Measurements from ENCODE around the gene NOX4.
"Not testable (repeated sequence)": the region's sequence is repeated elsewhere in the genome, so short reads cannot be mapped to it uniquely, and the experiment has no call there.

The NOX4 gene

DNA sequence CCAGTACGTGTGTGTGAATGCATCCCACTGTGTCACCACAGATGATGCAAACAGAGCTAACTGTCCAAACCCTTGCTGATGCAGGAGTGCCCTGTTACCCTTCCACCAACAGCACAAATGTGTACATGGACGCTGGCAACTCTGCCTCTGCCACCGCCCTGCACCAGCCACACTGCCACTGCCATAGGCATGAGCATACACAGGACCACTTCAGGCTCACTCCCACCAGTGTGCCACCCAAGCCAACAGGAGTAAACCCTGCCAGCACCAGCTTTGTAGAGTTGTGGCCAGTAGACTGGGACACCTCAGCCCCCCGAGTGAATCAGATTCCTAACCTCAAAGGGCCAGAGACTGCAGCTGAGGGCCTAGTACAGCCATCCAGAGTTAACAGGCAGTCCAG lies 34.0 kb downstream of the NOX4 start:
- DNase-seq: no peak

DNA sequence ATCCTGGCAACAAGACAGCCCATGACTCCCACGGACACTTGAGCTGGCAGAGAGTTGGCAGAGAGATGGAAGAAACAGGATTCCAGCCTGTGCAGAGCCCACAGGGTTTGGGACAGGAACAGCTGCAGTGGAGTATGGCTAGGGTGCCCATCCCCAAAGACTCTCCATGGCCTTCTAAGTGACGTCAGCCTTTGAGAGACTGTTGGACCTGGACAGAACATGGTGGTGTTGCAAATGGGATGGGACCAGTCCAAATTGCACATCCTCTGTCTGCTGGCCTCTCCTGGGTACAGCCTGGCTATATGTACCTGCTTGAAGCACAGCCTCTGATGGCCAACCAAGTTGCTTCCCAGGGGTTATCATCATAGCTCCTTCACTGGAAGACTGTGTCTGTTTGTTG lies 34.5 kb downstream of the NOX4 start:
- no peak for DNase-seq

DNA sequence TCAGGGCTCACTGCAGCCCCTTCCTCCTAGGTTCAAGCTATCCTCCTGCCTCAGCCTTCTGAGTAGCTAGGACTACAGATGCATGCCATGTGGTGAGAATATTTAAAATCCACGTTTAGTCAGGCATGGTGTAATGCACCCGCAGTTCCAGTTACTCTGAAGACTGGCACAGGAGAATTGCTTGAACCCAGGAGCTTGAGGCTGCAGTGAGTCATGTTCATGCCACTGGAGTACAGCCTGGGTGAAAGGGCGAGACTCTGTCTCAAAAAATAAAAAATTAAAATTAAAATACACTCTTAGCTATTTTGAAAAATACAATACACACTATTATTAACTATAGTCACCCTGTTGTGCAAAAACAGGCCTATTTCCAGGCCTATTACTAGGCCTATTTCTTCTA lies 38.4 kb downstream of the NOX4 start:
- no peak for DNase-seq

DNA sequence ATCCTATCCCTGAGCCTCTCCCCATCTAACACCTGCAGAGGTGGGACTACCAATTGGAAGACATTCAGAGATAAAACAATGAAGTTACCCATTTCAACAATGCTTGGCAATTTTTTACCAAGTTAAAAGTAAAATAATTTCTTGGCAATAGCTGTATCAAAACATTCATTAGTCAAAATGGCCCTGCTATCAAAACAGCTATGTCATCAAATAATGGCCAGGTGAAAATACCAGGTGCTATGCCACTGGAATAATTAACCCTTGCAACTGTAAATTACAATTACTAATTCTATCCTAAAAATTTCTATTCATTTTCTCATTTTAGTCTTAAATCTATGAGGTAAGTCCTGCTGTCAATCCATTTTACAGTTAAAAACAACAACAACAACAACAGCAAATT lies 43.3 kb downstream of the NOX4 start:
- no peak for DNase-seq

DNA sequence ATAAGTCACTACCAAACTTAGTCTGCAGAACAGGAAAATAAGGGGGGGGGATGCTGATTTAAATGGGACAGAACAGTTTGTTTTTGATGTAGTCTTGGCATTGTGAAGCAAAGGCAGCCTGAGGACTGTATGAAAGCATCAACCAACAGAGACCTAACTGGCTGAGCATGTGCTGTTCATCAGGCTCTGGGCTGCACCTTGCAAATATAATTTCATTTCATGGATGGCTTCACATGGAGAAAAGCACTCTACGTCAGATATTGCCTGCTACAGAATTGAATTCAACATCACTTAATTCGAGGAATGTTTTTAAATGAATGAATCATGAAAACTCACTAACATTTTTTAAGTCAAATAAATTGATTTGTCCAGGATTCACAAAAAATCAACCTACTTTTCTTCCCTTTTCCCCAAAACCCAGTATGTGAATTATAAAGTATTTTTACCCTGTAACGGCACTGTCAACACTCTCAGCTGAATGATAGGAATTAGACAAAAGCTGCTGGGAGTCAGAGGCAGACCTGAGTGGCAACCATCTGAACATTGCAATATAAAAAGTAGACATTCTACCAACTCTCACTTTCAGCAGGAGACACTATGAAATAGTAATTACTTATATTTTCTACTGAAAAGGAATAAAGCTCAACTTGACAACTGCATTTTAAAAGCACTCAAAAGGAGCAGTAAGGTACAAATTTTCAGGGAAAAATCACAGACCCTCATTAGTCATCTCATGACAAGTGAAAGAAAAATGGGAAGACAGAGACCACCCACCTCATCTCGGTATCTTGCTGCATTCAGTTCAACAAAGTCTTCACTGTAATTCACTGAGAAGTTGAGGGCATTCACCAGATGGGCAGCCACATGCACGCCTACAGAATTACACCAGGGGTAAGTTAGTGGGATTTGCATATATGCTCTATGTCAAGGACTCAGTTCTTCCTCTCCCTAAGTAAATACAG lies 47.5 kb downstream of the NOX4 start:
- DNase-seq: no peak

DNA sequence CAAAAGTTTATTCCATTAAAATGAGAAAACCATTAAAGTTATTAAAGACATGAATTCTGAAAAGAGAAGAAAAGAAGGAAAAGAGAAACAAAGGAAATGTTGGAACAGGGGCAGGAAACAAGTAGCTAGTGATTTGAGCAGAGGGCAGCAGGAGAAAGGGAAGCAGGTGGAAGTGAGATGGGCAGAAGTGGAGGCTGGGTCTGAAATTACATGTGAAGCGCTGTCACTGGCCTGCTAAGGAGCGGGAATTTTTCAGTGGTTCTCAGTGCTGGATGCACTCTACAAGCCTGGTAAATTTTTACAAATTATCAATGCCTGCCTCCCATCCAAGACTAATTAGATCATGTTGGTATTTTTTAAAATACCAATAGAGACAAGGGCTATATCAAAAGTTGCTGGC lies 48.4 kb downstream of the NOX4 start:
- no peak for DNase-seq

DNA sequence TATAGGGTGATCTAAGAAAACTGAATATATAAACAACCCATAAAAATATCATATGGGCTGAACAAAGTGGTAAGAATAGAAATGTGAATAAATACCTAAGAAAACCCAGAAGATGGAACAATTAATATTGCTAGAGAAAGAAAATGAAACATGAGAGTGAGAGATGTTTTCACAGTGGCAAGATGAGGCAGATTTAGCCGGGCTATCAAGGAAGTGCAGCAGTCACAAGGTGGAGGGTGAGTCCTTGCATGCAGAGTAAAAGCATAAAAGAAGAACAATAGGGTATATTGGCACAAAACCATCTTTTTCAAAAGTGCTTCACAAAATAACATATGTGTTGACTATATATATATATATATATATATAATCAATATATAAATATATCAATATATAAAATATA lies 49.6 kb downstream of the NOX4 start:
- no peak for DNase-seq

DNA sequence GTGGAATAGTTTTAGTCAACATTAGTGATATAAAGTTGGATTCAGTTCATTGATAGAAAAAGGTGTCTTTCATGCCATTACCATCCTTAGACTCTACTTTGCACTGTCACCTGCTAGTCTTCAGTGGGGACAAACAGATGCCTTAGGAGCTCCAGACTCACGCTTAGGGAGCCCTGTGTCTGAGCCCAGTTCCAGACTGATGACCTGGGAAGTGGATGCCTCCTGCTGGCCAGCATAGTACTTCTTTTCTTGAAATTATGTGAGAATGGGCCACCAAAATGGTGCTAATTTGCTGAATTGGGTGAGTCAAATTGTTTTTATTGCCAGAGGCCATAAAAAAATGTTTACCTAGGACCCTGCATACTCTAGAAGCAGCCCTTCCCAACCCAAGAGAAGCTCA lies 53.9 kb downstream of the NOX4 start:
- DNase-seq: no peak

DNA sequence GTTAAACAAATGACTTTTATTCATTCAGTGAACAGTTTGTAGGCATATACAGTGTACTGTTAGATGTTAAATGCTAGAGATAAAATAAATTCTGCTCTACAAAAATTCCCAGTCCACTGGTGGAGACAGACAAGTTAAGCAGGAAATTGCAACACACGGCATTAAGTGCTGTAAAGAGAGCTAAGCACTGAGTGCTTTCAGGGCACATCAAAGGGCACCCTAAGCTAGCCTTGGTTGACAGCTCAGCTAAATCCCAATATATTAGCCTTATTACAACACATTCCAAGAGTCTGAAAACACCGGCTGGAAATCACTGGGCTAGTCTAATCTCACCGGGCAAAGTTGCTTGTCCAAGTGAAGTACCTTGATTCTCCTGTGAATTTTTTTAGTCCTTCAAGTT lies 55.1 kb downstream of the NOX4 start:
- no peak for DNase-seq

DNA sequence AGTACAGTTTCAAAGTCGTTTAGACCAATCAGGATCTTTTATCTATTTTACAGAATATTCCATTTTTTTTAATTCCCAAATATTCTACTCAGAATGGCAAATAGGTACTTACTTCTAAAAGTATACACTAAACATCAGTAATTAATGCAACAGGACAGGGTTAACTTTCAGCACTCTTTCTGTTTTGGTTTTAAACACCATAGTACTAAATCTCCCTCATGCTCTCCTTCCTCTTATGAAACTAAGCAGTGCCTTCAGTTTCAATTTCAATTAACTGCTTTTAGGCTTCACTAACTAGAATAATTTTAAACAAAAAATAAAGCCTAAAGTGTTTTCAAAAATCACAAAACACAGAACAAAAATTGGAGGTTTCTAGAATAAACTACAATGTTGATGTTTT lies 57.9 kb downstream of the NOX4 start:
- DNase-seq: no peak

DNA sequence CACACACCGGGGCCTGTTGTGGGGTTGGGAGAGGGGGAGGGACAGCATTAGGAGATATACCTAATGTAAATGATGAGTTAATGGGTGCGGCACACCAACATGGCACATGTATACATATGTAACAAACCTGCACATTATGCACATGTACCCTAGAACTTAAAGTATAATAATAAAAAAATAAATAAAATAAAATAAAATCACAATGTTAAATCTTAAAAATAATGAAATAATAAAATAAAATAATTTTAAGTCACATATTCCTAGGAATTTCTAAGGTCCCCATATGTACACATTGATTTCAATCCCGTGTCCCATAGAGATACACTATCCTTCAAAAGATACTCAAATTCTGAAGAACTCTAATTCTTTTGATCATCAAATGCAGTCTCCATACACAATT lies 59.0 kb downstream of the NOX4 start:
- DNase-seq: not testable (repeated sequence)

DNA sequence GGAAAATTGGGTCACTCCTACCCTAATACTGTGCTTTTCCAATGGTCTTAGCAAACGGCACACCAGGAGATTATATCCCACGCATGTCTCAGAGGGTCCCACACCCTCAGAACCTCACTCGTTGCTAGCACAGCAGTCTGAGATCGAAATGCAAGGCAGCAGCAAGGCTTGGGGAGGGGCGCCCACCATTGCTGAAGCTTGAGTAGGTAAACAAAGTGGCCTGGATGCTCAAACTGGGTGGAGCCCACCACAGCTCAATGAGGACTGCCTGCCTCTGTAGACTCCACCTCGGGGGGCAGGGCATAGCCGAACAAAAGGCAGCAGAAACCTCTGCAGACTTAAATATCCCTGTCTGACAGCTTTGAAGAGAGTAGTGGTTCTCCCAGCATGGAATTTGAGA lies 64.7 kb downstream of the NOX4 start:
- not testable (repeated sequence) for DNase-seq

DNA sequence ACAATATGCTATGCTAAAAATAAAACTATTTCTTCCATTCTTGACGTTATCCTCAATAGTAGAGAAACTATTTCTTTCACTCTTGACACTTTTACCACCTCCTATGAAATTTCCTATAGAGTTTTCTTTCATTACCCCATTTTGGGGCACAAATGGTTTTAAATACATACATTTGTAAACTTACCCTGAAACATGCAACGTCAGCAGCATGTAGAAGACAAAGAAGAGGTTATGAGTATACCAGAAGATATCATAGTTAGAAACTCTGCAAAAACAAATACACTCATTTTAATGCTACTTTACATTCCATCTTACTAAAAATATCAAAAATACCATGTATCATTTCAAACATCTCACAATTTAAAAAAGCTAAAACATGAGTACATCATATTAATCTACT lies 69.5 kb downstream of the NOX4 start:
- DNase-seq: no peak

DNA sequence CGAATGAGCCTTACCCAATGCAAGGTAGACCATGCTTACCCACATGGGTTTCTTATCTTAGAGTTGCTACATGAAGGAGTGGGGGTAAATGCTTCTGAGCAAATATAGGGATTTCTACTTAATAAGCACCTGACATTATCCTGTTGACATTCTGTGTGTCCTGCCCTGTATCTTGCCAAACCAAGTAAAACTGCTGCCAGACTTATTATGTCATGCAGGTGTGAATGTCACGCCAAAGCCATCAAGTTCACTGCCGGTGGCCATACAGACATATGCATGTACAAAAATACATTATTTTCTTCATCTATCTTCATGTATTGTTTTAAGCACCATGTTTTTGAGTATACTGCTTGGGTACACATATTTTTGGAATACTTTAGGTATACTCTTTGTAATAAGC lies 70.2 kb downstream of the NOX4 start:
- no peak for DNase-seq

DNA sequence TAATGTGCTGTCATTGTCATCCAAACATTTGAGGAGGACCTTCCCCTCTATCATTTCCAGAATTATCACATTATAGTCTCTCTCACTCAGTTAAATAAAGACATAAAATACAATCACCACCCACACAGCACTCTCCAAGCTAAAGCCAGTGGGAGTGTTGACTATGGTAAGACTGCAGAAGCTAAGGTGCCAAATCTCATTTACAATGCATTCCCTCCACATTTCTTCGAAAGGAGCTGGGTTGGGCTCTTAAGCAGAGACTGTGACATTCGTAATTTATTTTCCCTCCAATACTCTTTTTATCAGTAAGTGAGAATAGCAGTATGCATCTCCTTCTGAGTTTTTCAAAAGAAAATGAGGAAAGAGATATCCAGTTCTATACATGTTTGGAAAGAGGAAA lies 74.2 kb downstream of the NOX4 start:
- no peak for DNase-seq

DNA sequence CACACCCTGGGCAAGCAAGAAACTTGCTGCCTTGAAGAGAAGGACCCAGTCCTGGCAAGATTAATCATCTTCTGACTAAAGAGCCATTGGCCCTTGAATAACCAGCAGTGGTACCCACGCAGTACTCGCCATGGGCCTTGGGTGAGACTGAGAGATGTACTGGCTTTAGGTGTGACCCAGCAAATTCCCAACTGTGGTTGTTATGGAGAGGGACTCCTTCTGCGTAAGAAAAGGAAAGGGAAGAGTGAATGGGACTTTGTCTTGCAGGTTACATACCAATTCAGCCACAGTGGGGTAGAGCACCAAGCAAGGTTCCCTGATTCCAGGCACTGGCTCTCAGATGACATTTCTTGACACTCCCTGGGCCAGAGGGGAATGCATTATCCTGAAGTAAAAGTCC lies 80.1 kb downstream of the NOX4 start:
- not testable (repeated sequence) for DNase-seq

DNA sequence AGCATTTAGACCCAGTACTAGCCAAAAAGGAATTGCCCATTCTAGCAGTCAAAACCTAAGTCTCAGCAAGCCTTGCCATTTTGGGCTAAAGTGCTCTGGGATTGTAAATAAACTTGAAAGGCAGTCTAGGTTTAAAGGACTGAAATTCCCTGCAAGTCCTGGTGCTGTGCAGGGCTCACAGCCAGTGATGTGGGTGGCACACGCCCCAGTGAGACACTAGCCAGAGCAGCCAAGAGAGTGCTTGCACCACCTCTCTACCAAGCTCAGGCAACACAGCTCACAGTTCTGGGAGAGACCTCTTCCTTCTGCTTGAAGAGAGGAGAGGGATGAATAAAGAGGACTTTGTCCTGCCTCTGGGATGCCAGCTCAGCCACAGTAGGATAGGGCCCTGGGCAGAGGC lies 80.5 kb downstream of the NOX4 start:
- not testable (repeated sequence) for DNase-seq

DNA sequence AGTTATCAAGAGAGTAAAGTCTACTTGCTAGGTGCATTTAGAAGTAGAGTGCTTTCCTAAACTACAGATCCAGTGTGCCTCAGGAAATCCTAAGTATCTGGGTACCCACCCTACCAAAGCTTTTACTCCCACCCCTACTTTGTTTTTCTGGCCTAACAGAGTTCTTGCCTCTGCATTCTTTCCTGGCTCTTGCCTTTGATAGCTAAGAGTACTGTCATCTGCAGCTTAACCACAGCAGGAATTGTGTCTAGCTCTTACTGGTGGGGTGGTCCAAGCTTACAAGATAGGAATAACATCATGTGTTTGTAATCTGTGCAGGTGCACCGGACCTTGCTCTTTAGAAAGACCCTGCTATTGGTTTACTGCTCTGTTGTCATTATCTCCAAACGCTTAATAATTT lies 82.7 kb downstream of the NOX4 start:
- not testable (repeated sequence) for DNase-seq

DNA sequence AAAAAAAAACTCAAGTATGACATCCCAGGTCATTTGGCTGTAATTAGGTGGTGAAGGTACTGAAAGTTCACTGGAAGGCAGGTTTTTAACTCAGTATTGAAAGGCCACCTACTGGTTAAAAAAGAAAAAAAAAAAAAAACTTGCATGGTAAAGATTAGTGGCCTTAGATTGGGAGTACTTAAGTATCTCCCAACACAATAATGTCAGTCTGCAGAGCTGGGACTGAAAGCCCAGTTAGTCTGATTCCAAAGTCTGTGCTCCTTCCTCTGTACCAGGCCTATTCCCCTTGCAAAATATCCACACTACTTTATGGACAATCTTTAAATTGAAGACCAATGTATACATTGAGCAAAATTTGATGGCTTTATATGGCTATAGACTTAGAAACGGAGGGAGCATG lies 85.5 kb downstream of the NOX4 start:
- no peak for DNase-seq

DNA sequence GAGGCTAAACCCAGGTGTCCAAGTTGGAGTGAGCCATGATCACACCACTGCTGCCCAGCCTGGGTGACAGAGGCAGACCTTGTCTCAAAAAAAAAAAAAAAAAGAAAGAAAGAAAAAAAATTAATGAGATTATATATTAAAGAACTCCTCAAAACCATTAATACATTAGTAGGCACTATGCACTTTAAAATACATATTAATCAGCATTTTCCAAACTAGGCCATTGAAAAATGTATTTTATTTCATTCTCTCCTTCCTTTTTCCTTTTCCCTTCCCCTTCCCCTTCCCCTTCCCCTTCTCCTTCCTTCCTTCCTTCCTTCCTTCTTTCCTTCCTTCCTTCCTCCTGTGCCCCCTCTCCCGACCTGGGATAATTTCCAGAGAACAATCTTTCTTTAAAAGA lies 99.5 kb downstream of the NOX4 start:
- DNase-seq: not testable (repeated sequence)

DNA sequence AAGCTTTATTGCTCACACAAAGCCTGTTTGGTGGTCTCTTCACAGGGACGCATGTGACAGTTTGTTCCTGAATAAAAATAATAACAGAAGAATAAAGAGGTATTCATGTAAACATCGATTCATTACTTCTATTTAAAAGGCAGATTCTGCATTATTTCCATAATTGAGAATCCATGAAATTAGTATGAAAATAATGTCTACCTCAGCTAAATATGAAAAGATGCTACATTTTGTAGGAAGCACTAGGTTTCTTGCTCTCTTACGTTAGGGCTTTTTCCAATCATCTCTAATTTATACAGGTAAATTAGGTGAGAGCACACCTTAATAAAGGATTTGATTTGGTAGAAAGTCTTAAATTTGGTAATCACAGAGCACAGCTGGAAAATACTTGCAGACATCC lies 103.7 kb downstream of the NOX4 start:
- DNase-seq: not testable (repeated sequence)

DNA sequence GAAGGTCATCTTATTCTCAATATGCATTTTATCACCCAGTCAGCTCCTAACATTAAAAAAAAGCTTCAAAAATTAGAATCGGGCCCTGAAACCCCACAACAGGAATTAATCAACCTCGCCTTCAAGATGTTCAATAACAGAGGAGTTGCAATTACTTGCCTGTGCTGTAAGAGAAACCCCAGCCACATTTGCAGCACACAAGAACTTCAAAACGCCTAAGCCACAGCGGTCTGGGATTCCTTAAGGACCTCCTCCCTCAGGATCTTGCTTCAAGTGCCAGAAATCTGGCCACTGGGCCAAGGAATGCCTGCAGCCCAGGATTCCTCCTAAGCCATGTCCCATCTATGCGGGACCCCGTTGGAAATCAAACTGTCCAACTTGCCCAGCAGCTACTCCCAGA lies 108.2 kb downstream of the NOX4 start:
- not testable (repeated sequence) for DNase-seq

DNA sequence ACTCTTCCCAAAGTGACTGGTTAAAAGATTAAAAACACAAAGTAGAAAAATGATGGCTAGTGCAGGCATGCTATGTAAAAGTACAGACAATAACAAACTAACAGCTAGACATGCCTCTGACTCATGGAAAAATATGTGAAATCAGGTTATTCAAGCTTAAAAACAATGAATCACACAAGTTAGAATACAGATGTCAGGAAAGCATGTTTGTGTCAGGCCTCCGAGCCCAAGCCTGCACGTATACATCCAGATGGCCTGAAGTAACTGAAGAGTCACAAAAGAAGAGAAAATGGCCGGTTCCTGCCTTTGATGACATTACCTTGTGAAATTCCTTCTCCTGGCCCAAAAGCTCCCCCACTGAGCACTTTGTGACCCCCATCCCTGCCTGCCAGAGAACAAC lies 110.1 kb downstream of the NOX4 start:
- DNase-seq: no peak

DNA sequence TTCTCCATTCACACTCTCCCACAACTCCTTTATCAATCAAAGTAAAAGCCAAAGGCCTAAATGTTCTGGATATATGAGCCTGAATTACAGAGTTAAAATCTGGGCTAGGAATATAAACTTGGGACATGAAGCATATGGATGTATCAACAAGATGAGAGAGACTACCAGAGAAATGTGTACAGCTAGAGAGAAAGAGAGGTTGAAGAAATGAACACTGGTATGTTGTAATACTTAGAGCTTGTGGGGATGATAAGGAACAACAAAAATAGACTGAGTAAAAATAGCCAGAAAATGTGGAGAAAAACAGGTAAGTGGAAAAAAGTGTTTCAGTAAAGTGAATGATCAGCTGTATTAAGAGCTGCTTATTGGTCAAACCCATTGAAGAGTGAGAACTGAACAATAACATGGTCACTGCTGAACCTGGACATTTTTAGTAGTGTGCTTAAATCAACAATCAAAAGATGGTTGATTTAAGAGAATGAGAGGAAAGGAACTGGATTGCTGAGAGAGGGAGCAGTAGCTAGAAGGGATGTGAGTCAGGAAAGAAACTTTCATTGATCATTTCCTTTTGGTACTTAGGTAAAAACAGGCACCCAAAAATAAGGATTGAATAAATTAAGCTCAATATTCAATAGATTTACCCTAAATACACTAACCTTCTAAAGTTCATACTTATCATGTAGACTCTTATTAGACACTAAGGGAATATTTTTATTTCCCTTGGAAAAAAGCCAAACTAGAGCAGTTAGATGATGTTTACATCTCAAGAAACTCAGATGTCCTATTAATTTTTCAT lies 111.0 kb downstream of the NOX4 start:
- not testable (repeated sequence) for DNase-seq
